HFF-Myc (cell line): ENCODE results near the gene GNG4.

Source experiments
- DNase-seq: peaks from one replicate; pipeline ENCODE4 v3.0.0-alpha.2; 2011; ENCODE audit warnings: low read depth; ENCODE audit errors: extremely low read depth
- H3K4me3 ChIP-seq: replicated peaks from 2 replicates; pipeline ENCODE4 v1.5.1; 2011; ENCODE audit warnings: low read depth, mild to moderate bottlenecking, control low read depth, low read length
- TF ChIP-seq, protein P1 (sequence below): IDR thresholded peaks from 2 replicates; pipeline ENCODE4 v1.5.1; 2012; ENCODE audit warnings: mild to moderate bottlenecking, low read depth, low read length, control low read depth; ENCODE audit errors: missing control alignments

GNG4 gene

DNA sequence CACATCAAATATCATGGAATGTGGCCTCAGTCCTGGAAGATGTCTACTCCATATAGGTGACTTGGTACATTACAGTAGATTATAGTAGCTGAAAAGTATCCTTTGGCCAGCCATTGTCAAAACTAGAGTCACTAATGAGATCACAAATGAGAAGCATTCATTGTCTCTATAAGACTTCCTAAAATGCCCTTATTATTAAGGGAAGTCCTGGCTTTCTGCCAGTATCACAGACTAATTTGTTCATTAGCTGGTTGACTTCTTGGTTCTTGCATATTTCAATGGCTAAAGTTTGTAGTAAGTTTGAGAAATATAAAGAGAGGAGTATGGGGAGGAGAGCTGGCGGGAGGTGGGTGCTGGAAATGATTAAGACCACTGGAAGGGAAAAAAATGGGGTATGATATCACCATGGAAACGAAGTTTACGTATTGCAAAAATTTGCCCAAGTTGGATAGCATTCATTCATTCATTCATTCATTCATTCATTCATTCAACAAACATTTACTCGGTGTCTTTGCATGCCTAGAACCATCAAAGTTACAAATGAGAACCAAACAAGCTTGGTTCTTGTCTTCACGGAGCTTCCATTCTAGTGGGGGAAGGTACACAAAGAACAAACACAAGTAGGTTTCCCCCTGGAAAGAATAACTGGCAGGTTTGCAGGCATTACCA, 133.6 kb downstream of the GNG4 start:
- DNase-seq = no peak
- no peak overlapping the region for H3K4me3 ChIP-seq
- TF ChIP-seq, protein P1, sequence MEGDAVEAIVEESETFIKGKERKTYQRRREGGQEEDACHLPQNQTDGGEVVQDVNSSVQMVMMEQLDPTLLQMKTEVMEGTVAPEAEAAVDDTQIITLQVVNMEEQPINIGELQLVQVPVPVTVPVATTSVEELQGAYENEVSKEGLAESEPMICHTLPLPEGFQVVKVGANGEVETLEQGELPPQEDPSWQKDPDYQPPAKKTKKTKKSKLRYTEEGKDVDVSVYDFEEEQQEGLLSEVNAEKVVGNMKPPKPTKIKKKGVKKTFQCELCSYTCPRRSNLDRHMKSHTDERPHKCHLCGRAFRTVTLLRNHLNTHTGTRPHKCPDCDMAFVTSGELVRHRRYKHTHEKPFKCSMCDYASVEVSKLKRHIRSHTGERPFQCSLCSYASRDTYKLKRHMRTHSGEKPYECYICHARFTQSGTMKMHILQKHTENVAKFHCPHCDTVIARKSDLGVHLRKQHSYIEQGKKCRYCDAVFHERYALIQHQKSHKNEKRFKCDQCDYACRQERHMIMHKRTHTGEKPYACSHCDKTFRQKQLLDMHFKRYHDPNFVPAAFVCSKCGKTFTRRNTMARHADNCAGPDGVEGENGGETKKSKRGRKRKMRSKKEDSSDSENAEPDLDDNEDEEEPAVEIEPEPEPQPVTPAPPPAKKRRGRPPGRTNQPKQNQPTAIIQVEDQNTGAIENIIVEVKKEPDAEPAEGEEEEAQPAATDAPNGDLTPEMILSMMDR = no peak

DNA sequence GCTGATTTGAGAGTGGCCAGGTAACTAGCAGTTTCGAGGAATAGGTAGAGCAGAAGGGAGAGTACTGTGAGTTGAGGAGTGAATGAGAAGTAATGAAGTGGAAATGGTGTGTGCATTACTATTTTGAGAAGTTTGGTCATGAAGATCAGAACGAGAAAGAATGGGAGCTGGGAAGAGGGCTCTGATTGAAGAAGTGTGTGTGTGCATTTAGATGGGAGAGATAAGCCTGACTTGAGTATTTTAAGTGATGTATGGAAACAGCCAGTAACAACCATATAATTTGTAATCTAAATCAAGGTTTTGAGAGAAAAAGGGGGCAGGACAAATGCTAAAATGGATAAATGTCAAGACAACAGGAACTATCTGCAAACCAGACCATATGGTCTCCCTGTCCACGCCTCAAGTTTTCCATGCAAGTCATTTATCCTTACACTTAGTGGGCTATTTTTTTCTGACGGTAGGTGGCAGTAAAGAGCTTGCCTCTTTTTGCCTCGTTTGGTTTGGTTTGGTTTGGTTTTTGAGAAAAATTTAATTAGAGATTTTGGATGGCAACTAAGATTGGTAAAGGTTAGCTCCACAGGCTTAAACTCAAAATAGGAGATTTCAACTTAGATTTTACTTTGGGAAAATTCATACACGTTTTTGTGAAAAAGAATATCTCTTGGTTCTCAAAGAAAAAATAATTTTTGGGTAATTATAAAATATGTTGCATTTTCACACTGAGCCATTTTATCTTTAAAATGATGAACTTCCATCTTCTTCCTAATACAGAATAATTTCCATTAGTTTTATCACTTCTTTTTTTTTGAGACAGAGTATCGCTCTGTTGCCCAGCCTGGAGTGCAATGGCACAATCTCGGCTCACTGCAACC, 135.9 kb downstream of the GNG4 start:
- no peak overlapping the region for H3K4me3 ChIP-seq
- peak; percentile 67 for DNase-seq
- TF ChIP-seq, protein P1 = peak; percentile 84

DNA sequence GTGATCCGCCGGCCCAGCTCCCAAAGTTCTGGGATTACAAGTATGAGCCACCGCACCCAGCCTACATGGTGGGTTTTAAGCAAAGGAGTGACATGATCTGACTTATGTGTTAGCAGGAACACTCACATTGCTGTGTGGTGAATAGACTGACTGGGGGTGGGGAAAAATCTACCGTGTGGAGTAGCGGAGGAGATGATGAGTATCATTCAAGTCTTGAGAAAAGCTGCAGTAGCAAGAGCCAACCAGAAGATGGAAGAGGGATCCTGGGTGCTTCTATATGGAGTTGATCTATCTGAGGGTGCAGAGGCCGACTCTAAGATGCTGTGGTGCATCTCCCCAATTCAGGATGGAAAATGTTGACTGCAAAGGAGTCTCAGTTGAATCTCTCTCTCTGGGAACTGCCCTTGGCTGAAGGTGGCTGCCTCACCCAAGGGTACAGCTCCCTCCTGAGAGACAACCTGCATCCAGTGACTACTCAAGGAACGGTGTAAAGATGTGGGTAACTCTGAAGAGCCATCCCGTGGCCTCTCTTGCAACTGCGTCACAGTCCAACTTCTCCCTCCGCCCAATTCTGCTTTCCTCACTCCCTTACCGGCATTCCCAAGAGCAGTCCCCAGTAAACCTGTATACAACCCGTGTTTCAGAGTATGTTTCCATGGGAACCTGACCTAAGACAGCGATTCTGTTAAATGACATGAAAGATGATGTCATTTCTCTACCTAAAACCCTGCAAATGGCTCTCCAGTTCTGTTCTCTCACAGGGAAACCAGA, 137.9 kb downstream of the GNG4 start:
- no peak for DNase-seq
- TF ChIP-seq, protein P1 = no peak
- no peak overlapping the region for H3K4me3 ChIP-seq

DNA sequence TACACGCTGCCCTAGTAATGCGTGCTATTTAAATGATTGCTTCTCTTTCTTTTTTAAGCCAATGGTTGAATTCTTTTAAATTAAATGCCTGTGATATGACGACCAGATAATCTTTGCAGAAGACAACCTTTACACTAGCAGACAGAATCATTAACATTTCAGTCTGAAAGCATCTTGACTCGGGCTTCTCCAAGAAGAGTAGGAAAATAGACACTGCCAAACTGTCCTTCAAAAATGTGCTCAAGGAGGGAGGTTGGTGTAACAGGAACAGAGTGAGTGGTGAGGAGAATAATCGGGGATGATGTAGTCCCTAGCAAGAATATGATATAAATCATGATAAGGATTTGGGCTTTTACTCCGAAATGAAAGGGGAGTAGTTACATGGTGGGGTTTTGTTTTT, 138.8 kb downstream of the GNG4 start:
- no peak overlapping the region for H3K4me3 ChIP-seq
- TF ChIP-seq, protein P1 = no peak
- no peak for DNase-seq

DNA sequence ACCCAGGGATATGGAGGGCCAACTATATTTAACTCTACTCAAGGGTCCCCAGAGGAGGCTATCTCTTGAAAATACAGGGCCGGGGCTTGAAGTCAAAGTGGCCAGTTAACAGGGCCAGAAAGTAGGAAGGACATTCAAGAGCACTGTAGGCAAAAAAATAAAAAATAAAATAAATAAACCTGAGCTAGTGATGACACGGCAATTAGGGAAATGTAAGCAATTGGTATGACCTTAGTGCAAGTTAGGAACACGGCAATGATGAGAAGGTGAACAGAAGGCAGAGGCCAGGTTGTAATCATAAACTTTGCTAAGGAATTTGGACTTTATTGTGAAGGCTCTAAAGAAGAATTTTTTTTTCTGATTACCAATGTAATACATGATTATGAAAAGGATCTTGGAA, 142.0 kb downstream of the GNG4 start:
- TF ChIP-seq, protein P1 = no peak
- no peak for DNase-seq
- H3K4me3 ChIP-seq = no peak overlapping the region

DNA sequence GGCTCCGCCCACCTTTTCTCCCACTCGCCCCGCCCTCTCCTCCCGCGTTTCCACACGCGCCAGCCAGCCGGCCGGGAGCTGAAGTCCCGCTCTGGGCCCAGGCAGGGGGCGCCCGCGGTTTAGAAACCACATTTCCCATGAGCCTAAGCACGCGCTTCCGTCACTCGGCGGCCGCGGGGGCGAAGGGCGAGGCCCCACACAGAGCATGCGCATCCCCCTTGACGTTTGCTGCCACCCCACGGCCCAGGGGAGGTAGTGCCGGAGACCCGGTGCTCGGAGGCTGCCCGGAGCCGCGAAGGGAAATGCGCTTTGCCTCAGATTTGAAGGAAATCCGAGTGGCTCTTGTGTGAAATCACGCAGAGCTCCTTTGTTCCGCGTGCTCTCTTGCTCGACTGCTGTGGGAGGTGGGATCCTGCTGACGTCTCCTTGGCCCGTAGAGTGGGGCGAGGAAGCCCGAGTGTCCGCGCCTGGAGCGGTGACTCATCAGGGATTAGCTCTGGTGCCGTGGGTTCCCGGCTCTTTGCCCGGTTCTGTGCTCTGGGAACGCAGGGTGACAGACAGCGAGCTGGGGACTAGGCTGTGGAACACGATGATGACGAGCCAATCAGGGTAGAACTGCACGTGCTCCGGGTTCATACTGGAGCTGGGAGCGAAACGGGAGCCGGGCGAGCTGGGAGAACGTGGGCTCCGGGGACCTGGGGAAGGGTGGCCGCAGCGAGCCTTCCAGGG, 144.9 kb downstream of the GNG4 start:
- DNase-seq = peak; percentile 94
- H3K4me3 ChIP-seq = peak overlapping the region; percentile 87
- TF ChIP-seq, protein P1 = peak; percentile 75
